Measurements from ENCODE around the gene MAN1C1.

MAN1C1 gene

GRCh38 chr1:25714372-25714931 is 97.9 kb downstream of the MAN1C1 start:
- no peak for TF ChIP-seq CTCF (IDR thresholded peaks at IDR 0.05; ENCODE audit: extremely low read depth, missing control alignments)
- no peak for DNase-seq (ENCODE audit: low spot score)

- TF ChIP-seq CTCF (IDR thresholded peaks at IDR 0.05; ENCODE audit: extremely low read depth, missing control alignments), result no peak
- DNase-seq (ENCODE audit: low spot score), result no peak
Observed at GRCh38 chr1:25715888-25716287, 99.3 kb downstream of the MAN1C1 start.

GRCh38 chr1:25716320-25716719 is 99.7 kb downstream of the MAN1C1 start:
- no peak for DNase-seq (ENCODE audit: low spot score)
- TF ChIP-seq CTCF (IDR thresholded peaks at IDR 0.05; ENCODE audit: extremely low read depth, missing control alignments), result no peak

- no peak for DNase-seq (ENCODE audit: low spot score)
- no peak for TF ChIP-seq CTCF (IDR thresholded peaks at IDR 0.05; ENCODE audit: extremely low read depth, missing control alignments)
Observed at GRCh38 chr1:25718732-25719131, 102.1 kb downstream of the MAN1C1 start.

- no peak for TF ChIP-seq CTCF (IDR thresholded peaks at IDR 0.05; ENCODE audit: extremely low read depth, missing control alignments)
- no peak for DNase-seq (ENCODE audit: low spot score)
Observed at GRCh38 chr1:25720624-25721023, 104.0 kb downstream of the MAN1C1 start.

GRCh38 chr1:25723250-25723880 is 106.8 kb downstream of the MAN1C1 start:
- no peak for TF ChIP-seq CTCF (IDR thresholded peaks at IDR 0.05; ENCODE audit: extremely low read depth, missing control alignments)

GRCh38 chr1:25724201-25724600 is 107.6 kb downstream of the MAN1C1 start:
- DNase-seq (ENCODE audit: low spot score), result no peak
- no peak for TF ChIP-seq CTCF (IDR thresholded peaks at IDR 0.05; ENCODE audit: extremely low read depth, missing control alignments)

More at GRCh38 chr1:25723250-25723880, 106.8 kb downstream of the MAN1C1 start:
- DNase-seq (ENCODE audit: low spot score), result no peak

Measured in GM20000 (cell line).